ENCODE results near the gene TIAM2.
A peak's percentile ranks its signal among the peaks of the same experiment; 100 is the strongest.

The TIAM2 gene

GRCh38 chr6:155256122-155256795 lies 261.1 kb downstream of the TIAM2 start:
- DNase-seq: no peak

GRCh38 chr6:155257796-155258195 lies 262.7 kb downstream of the TIAM2 start:
- DNase-seq: no peak

GRCh38 chr6:155259204-155259603 lies 264.1 kb downstream of the TIAM2 start:
- DNase-seq: peak in 1 of 51 donors; percentile 10

- no peak for DNase-seq
Measured at GRCh38 chr6:155259897-155260296, 264.8 kb downstream of the TIAM2 start.

- DNase-seq: no peak
Measured at GRCh38 chr6:155260686-155261085, 265.6 kb downstream of the TIAM2 start.

- no peak for DNase-seq
Measured at GRCh38 chr6:155261111-155261900, 266.2 kb downstream of the TIAM2 start.

GRCh38 chr6:155262655-155263054 lies 267.5 kb downstream of the TIAM2 start:
- DNase-seq: no peak

- no peak for DNase-seq
Measured at GRCh38 chr6:155263373-155264063, 268.4 kb downstream of the TIAM2 start, which contains the start of gene CLDN20. CLDN20 (plus strand) TSS chr6:155264013; CDS start chr6:155275720, 11,707 bp downstream.

- peak in 3 of 51 donors; percentile 11 to 26 (median 13) for DNase-seq
Measured at GRCh38 chr6:155264693-155265320, 269.7 kb downstream of the TIAM2 start.

GRCh38 chr6:155265843-155266535 lies 270.9 kb downstream of the TIAM2 start:
- DNase-seq: no peak

- DNase-seq: no peak
Measured at GRCh38 chr6:155267411-155267810, 272.3 kb downstream of the TIAM2 start.

GRCh38 chr6:155268088-155268867 lies 273.2 kb downstream of the TIAM2 start:
- DNase-seq: peak in 1 of 51 donors; percentile 9

GRCh38 chr6:155269765-155270164 lies 274.6 kb downstream of the TIAM2 start:
- no peak for DNase-seq

- peak in 12 of 51 donors; percentile 6 to 53 (median 20) for DNase-seq
Measured at GRCh38 chr6:155270561-155271091, 275.5 kb downstream of the TIAM2 start.

- peak in 1 of 51 donors; percentile 12 for DNase-seq
Measured at GRCh38 chr6:155271145-155271544, 276.0 kb downstream of the TIAM2 start.

GRCh38 chr6:155272353-155273232 lies 277.5 kb downstream of the TIAM2 start:
- DNase-seq: peak in 6 of 51 donors; percentile 11 to 54 (median 18)

- peak in 2 of 51 donors; percentile 30 to 43 for DNase-seq
Measured at GRCh38 chr6:155273431-155273830, 278.3 kb downstream of the TIAM2 start.

GRCh38 chr6:155274106-155274505 lies 279.0 kb downstream of the TIAM2 start:
- no peak for DNase-seq

- no peak for DNase-seq
Measured at GRCh38 chr6:155274533-155274932, 279.4 kb downstream of the TIAM2 start.
